Retinal pigment epithelial cell (primary cell): ENCODE measurements around the gene PPM1M.

Experiments
- DNase-seq: peaks from one replicate; pipeline ENCODE4 v3.0.0-alpha.2; 2010; ENCODE audit warnings: low read depth
- H3K4me3 ChIP-seq: 2 replicates; pipeline ENCODE4 v1.5.1; 2011; ENCODE audit warnings: mild to moderate bottlenecking, low read length, control low read depth, moderate library complexity
- TF ChIP-seq, protein P1 (sequence below): conservative IDR thresholded peaks from 2 replicates; pipeline ENCODE4 v1.5.1; 2011; ENCODE audit warnings: low read depth, low read length, control low read depth, inconsistent platforms

The PPM1M gene

DNA sequence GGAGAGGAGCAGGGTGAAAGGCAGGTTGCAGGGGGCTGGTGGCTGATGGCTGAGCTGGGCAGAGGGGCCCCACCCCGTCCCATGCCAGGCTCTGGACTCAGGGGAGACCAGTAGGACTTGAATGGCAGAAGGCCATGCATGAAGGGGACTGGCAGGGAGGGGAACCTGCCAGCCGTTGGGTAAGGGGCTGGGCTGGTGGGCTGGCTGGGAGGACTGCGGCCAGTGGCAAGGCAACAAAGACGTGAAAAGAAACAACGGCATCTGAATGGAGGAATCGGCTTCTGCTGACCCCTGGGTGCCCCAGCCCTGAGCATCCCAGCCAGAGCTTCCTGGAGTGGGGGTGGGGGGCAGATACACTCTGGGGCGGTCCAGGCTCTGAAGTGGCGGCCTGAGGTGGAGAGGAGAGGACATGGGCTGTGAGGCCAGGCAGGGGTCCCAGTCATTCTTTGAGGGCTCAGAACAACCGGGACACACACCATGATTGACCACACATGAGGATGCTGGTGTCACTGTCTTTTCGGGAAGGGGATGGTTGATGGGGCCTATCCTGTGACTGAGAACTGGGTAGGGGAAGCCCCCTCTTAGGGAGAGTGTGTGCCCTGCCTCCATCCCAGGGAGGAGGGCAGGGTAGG lies 53.8 kb downstream of the PPM1M start:
- H3K4me3 ChIP-seq = no peak overlapping the region
- no peak for DNase-seq
- TF ChIP-seq, protein P1, sequence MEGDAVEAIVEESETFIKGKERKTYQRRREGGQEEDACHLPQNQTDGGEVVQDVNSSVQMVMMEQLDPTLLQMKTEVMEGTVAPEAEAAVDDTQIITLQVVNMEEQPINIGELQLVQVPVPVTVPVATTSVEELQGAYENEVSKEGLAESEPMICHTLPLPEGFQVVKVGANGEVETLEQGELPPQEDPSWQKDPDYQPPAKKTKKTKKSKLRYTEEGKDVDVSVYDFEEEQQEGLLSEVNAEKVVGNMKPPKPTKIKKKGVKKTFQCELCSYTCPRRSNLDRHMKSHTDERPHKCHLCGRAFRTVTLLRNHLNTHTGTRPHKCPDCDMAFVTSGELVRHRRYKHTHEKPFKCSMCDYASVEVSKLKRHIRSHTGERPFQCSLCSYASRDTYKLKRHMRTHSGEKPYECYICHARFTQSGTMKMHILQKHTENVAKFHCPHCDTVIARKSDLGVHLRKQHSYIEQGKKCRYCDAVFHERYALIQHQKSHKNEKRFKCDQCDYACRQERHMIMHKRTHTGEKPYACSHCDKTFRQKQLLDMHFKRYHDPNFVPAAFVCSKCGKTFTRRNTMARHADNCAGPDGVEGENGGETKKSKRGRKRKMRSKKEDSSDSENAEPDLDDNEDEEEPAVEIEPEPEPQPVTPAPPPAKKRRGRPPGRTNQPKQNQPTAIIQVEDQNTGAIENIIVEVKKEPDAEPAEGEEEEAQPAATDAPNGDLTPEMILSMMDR = no peak
